ENCODE measurements around the gene ZBTB7C. TPM values are rescaled to one million over a fixed set of nuclear protein-coding genes. Genes with fewer than 3 reads are reported as not detected.

Gene ZBTB7C
- 1 to 10 TPM in 1 of 2 donors, under 1 TPM in 1; 0.19 to 1.1 TPM for total RNA-seq
- under 1 TPM; 0.22 to 0.67 TPM for polyA plus RNA-seq

DNA sequence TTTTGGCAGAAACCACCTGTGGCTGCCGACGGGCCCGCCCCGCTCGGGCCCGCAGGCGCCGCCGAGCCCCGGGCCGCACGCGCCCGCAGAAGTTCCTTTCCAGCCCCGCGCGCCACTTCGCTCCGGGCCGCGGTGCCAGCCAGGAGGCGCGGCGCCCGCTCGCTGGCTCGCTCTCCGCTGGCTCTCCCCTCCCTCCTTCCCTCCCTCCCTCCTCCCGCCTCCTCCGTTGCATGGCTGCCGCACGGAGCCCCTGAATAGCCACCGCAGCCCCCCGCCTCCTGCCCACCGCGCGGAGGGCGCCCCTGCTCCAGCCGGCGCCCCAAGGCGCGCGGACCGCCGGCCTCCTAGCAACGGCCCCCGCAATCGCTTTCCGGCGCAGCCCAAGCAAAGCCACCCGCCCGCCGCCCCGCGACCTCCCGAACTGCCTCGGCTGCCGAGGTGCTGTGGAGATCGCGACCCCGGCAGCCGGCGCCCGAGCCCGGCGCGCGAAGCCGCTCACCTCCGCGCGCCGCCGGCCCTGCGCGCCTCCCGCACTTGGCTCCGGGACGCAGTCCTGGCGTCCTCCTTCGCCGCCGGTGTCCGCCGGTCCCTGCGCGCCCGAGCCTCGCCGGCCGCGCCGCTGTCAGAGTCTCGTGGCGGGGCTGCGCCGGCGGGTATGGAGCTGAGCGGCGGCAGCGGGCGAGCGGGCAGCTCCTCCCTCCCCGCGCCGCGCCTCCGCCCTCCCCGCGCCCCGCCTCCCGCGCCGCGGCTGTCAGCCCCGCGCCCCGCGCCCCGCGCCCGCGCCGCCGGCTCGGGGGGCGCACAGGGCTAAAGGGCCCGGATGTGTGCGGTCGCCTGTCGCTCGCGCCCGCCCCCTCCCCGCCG, at the start of gene ZBTB7C:
Gene ZBTB7C (minus strand): TSS at position 657 of the 864 bp plus-strand sequence.
- H3K36me3 ChIP-seq (ENCODE audit: control insufficient read depth in 4 of 4, insufficient read depth in 3 of 4, low read depth in 1 of 4, low read length in 3 of 4): no peaks in the 10 kb centered on the region
- no peak for TF ChIP-seq HNF4G (IDR thresholded peaks at IDR 0.05)
- no peak for TF ChIP-seq EGR1 (IDR thresholded peaks at IDR 0.05; ENCODE audit: low read depth in 2 of 2)
- no peak for TF ChIP-seq YY1 (IDR thresholded peaks at IDR 0.05)
- no peak for TF ChIP-seq NR2F2 (IDR thresholded peaks at IDR 0.05)
- TF ChIP-seq, protein P1, sequence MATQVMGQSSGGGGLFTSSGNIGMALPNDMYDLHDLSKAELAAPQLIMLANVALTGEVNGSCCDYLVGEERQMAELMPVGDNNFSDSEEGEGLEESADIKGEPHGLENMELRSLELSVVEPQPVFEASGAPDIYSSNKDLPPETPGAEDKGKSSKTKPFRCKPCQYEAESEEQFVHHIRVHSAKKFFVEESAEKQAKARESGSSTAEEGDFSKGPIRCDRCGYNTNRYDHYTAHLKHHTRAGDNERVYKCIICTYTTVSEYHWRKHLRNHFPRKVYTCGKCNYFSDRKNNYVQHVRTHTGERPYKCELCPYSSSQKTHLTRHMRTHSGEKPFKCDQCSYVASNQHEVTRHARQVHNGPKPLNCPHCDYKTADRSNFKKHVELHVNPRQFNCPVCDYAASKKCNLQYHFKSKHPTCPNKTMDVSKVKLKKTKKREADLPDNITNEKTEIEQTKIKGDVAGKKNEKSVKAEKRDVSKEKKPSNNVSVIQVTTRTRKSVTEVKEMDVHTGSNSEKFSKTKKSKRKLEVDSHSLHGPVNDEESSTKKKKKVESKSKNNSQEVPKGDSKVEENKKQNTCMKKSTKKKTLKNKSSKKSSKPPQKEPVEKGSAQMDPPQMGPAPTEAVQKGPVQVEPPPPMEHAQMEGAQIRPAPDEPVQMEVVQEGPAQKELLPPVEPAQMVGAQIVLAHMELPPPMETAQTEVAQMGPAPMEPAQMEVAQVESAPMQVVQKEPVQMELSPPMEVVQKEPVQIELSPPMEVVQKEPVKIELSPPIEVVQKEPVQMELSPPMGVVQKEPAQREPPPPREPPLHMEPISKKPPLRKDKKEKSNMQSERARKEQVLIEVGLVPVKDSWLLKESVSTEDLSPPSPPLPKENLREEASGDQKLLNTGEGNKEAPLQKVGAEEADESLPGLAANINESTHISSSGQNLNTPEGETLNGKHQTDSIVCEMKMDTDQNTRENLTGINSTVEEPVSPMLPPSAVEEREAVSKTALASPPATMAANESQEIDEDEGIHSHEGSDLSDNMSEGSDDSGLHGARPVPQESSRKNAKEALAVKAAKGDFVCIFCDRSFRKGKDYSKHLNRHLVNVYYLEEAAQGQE (IDR thresholded peaks at IDR 0.05): no peak
- no peak for TF ChIP-seq HNF4A (conservative IDR thresholded peaks at IDR 0.05)
- TF ChIP-seq ZBTB33 (IDR thresholded peaks at IDR 0.05): no peak
- no peak for TF ChIP-seq FOXA2 (IDR thresholded peaks at IDR 0.05)
- no peak for TF ChIP-seq TAF1 (conservative IDR thresholded peaks at IDR 0.05)
- TF ChIP-seq SP1 (IDR thresholded peaks at IDR 0.05): no peak
- TF ChIP-seq ATF3 (IDR thresholded peaks at IDR 0.05): no peak
- no peak for TF ChIP-seq RXRA (IDR thresholded peaks at IDR 0.05)
- no peak for TF ChIP-seq RAD21 (IDR thresholded peaks at IDR 0.05)
- no peak for DNase-seq (ENCODE audit: low spot score)
- H3K27ac ChIP-seq (ENCODE audit: low read depth in 1 of 2, low read length in 2 of 2): no peak within 1 kb of the TSS
- peaks cover 0 to 17% (median 8%) of the 10 kb centered on the region in 4 donors for H3K27me3 ChIP-seq (ENCODE audit: control insufficient read depth in 4 of 4, insufficient read depth in 4 of 4, low read length in 3 of 4)
- WGBS: under 1% methylated on average over 135 of the region's 136 CpGs
- peak within 1 kb of the TSS; percentile 67 to 90 (median 69) for H3K4me3 ChIP-seq (ENCODE audit: low read depth in 1 of 3, low read length in 3 of 3)
- H3K4me1 ChIP-seq (ENCODE audit: control insufficient read depth in 4 of 4, insufficient read depth in 4 of 4, low read length in 3 of 4): peaks cover 14 to 26% (median 14%) of the 10 kb centered on the region in 4 donors
- no peaks in the 10 kb centered on the region for H3K9me3 ChIP-seq (ENCODE audit: control insufficient read depth in 4 of 4, low read length in 3 of 4)
- no peak within 1 kb of the TSS for H3K9ac ChIP-seq (ENCODE audit: low read depth in 1 of 2, low read length in 2 of 2)

DNA sequence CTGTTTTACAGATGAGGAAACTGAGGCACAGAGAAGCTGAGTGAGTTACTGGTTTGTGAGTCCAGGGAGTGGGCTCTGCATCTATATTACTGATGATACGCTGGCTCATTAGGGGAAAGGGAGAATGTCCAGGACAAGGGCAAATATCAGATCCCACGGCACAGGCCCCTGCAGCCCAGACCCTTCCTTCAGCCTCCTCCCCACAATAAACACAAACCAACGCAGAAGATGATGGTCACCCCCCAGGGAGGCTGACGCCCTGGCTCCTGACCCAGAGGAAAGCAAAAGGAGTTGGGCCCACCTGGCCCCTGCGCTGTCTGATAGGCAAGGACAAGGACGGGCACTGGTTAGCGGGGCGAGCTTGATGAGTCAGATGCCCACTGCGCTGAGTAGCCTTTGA, 47.7 kb upstream of the ZBTB7C start:
- peaks cover 6 to 28% (median 19%) of the 10 kb centered on the region in 4 donors for H3K4me1 ChIP-seq (ENCODE audit: control insufficient read depth in 4 of 4, insufficient read depth in 4 of 4, low read length in 3 of 4)
- no peaks in the 10 kb centered on the region for H3K9me3 ChIP-seq (ENCODE audit: control insufficient read depth in 4 of 4, low read length in 3 of 4)
- no peak overlapping the region for H3K9ac ChIP-seq (ENCODE audit: low read depth in 1 of 2, low read length in 2 of 2)
- no peaks in the 10 kb centered on the region for H3K36me3 ChIP-seq (ENCODE audit: control insufficient read depth in 4 of 4, insufficient read depth in 3 of 4, low read depth in 1 of 4, low read length in 3 of 4)
- no peak overlapping the region for H3K4me3 ChIP-seq (ENCODE audit: low read depth in 1 of 3, low read length in 3 of 3)
- TF ChIP-seq RXRA (IDR thresholded peaks at IDR 0.05) (no peak), SP1 (IDR thresholded peaks at IDR 0.05) (no peak), MAX (IDR thresholded peaks at IDR 0.05) (no peak)
- TF ChIP-seq, protein P1 (IDR thresholded peaks at IDR 0.05): no peak
- TF ChIP-seq, protein P2, sequence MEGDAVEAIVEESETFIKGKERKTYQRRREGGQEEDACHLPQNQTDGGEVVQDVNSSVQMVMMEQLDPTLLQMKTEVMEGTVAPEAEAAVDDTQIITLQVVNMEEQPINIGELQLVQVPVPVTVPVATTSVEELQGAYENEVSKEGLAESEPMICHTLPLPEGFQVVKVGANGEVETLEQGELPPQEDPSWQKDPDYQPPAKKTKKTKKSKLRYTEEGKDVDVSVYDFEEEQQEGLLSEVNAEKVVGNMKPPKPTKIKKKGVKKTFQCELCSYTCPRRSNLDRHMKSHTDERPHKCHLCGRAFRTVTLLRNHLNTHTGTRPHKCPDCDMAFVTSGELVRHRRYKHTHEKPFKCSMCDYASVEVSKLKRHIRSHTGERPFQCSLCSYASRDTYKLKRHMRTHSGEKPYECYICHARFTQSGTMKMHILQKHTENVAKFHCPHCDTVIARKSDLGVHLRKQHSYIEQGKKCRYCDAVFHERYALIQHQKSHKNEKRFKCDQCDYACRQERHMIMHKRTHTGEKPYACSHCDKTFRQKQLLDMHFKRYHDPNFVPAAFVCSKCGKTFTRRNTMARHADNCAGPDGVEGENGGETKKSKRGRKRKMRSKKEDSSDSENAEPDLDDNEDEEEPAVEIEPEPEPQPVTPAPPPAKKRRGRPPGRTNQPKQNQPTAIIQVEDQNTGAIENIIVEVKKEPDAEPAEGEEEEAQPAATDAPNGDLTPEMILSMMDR (IDR thresholded peaks at IDR 0.05; ENCODE audit: low read depth, low read length, missing input control): no peak
- 96% methylated on average over 9 of the region's 9 CpGs for WGBS
- no peaks in the 10 kb centered on the region for H3K27me3 ChIP-seq (ENCODE audit: control insufficient read depth in 4 of 4, insufficient read depth in 4 of 4, low read length in 3 of 4)
- no peak overlapping the region for H3K27ac ChIP-seq (ENCODE audit: low read depth in 1 of 2, low read length in 2 of 2)
- DNase-seq (ENCODE audit: low spot score): no peak

Measured in liver (tissue), 9 donors.